UCSD-AML1 (cell line): ENCODE data around the gene FRMD4A.
A peak's percentile ranks its signal among the peaks of the same experiment; 100 is the strongest.

Experiments used
- DNase-seq: peaks from one replicate; lab custom pipeline; 2025; ENCODE audit not compliant: unreplicated experiment; lab: John Stamatoyannopoulos, UW

Gene FRMD4A

DNA sequence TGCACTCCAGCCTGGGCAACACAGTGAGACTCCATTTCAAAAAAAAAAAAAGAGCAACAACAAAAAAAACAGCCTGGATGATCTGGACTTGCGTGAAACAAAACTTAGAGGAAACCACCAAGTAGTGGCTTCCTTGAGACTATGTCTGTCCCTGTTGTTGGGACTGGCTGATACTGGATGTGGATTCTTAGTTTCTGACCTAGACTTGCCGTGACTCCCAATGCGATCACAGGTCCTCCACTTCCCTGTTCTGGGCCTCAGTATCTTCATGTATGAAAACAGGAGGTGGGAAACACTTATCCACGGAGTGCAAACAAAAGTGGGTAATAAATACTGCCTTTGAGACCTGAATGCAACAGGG lies 618.3 kb downstream of the FRMD4A start:
- DNase-seq, result no peak

DNA sequence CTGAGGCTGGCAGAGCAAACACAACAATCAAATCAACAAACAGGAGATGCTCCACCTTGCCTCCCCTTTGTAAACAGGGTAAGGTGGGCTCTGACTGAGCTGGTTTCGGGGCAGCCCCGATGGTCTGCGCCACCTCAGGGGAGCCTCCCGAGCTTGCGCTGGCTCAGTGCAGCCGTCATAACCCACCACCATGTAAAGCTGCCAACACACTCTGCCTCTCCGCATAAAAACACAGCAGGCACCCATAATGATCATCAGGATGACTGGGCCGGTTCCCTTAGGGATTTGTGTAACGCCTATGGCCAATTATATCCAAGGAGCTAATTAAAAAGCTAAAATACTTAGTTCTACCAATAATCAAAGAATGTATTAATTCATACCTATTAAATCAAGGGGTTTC lies 619.4 kb downstream of the FRMD4A start:
- no peak for DNase-seq

DNA sequence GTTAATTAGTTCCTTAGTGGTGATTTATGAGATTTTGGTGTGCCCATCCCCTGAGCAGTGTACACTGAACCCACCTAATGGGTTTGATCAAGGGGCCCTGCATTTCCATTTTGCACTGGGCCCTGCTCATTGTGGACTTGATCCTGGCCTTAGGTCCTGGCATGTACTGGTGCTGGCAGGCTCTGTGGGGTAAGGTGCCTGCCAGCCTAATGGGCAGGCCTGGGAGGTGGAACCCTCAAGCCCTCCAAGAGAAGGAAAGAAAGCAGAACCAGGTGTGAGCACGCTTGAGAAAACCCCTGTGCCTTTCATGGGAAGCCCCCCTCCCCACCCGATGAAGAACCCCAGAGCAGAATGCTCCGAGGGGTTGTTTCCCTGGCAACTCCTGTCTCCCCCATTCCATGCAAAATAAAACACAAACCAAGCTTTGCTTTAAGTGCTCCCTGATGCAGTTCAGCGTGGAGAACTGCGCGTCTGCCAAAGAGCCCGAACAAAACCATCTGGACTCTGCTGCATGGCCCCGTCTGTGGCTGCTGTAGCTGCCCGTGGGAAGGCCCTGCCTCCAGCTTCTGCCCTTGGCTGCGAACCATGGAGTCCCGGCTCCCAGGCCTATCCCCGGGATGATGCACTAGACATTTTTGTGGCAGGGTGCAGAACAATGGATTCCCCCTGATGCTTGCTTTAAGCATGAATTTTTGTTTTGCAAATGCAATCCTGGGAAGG lies 620.6 kb downstream of the FRMD4A start:
- no peak for DNase-seq

DNA sequence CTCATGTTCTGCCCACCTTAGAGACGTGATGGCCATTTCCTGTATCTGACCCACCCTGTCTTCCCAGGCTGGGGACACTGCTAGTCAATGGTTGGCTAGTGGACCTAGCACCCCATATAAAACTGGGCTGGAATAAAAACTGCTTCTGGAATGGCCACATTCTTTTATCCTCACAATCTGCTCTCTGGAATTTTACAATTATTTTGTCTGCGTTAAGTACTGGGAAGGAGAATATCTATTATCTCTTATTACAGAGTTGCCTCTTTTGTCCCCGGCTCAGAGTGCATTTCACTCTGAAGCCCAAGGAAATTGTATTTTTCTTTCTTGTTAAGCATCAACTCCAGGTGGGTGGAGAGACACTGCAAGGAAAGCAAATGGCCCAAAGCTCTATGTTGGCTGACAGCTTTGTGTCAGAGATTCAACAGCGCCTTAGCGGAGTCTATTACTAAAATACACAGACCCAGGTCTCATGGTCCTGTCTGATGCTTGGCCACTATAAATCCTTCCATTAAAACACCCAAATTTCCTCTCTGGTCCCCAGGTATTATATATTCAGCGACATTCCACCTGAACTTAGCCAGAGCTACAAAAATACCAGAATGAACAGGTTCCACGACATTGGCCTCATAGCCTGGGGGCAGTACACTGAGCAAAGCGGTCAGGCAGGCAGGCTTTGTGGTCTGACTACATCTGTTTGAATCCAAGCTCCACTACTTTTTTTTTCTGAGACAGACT lies 622.3 kb downstream of the FRMD4A start:
- no peak for DNase-seq

DNA sequence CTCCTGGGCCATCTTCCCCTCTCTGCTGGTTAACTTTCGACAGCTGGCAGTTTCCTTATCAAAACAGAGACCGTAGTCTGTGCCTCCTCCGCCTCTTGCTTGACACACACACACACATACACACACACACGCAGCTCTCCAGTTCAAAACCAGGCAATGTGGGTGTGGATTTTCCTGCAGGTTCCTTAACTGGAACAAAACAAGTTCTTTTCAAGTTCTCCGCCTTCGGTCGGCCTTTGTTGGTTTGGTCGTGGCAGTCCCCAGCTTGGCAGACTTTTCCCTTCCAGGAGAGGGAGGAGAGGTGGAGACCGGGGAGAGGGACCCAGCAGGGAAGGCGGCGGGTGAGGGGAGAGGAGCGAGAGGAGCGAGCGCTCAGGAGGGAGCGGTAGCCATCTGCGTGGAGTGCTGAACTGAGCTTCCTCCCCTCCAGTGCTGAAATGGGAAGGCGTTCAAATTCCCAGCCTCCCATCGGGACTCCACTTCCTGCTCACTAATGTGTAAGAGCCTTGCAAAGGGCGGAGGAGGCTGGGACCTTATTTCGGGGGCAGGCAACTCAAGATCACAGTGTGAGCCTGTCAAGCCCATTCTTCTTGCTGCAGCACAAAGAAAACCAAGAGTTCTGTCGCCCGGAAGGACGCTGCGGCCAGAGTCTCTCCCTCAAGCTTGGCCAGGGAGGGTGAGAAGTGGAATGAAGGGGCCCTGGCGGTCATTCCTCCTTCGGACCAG lies 623.4 kb downstream of the FRMD4A start:
- DNase-seq, result peak; percentile 79

DNA sequence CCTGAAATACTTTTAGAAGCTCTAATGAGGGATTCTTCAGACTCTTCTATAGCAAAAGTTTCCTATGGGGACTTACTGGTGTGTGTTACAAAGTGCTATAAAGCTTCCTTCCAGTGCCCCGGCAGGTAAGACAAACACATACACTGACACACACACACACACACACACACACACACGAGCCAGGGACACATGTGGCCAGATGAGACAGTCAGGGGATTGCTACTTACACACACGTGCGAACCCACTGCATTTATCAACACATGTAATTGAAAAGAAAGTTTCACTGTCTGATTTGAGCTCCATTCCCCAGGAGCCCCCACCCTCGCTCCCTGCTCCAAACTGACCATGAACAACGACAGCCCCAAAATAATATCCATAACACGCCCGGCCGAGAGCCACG lies 624.1 kb downstream of the FRMD4A start:
- DNase-seq, result no peak

DNA sequence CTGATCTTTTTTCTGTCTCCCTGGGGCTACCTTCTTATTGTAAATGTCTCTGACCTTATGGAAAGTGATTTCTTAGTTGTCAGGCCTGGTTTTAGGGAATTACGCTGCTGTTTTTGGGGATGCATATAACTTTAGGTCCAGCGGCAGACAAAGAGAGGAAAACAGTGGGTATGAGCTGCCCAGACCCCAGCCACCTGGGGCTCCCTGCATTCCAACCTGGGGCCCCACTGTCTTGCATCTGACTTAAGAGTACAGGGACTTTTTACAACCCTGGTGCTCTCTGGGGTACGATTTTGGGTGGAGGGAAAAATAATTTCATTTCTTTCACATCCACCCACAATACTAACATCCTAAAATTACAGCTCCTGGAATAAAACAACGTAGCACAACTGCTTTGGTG lies 624.5 kb downstream of the FRMD4A start:
- no peak for DNase-seq

DNA sequence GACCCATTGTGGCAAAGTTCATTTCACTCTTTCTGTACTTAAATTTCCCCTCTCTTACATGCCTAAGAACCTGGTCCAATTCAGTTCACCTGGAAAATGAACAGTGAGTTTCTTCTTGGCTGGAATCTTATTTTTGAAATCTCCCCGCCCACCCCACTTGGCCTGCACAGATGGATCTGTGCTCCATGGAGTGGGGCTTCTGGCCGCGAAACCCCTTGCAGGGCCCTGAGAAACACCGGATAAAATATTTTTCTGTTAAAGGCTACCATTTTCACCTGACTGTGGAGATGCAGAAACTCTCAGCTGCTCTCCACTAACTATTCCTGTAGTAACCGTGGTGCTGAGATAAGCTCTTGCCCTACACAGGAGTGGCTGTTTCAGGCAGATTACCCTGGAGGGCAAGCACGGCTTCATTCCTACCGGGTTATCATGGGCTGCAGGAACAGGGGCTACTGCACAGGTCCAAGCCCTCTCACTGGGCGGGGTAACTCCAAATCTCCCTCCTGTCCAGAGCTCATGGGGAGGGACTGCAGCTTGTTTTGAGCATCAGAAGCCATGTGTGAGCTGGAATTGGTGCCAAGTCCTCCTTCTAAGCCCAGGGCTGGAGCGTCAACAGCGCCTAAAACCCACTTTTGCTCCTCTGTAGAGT lies 625.1 kb downstream of the FRMD4A start:
- DNase-seq, result peak; percentile 24

DNA sequence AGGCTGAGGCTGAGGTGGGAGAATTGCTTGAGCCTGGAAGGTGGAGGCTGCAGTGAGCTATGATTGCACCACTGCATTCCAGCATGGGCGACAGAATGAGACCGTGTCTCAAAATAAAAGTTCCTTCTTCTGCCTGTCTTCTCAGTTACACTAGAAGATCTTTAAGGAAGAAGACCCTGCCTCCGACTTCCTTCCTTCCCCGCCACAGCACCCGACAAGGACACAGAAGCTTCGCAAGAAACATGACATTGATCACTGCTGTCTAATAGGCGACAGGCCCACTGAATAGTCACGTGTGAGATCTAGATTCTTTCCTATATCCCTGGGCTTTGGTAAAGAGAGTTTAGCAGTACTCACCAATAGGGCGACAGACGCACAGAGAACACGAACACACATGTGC lies 625.8 kb downstream of the FRMD4A start:
- DNase-seq, result no peak

DNA sequence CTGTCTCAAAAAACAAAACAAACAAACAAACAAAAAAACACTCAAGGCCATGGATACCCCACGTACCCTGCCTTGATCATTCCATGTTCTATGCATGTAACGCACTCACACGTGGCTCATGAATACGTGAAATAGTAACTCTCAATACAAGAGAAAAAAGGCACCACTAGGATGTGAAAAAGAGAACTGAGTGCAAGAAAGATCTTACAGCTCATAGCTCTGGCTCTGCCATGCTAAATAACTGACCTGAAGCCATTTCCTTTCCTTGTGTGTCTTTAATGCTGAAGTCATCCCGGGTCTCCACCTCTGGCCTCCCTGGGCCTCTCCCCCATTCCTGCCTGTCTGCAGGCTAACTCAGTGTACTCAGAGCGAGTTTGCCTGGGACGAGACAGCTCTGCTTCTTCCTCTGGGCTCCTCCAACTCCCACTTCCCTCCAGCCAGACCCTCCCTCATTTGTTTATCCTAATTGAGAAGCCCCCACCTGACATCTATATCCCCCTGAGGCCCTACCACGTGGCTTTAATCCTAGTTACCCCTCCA lies 626.7 kb downstream of the FRMD4A start:
- no peak for DNase-seq

DNA sequence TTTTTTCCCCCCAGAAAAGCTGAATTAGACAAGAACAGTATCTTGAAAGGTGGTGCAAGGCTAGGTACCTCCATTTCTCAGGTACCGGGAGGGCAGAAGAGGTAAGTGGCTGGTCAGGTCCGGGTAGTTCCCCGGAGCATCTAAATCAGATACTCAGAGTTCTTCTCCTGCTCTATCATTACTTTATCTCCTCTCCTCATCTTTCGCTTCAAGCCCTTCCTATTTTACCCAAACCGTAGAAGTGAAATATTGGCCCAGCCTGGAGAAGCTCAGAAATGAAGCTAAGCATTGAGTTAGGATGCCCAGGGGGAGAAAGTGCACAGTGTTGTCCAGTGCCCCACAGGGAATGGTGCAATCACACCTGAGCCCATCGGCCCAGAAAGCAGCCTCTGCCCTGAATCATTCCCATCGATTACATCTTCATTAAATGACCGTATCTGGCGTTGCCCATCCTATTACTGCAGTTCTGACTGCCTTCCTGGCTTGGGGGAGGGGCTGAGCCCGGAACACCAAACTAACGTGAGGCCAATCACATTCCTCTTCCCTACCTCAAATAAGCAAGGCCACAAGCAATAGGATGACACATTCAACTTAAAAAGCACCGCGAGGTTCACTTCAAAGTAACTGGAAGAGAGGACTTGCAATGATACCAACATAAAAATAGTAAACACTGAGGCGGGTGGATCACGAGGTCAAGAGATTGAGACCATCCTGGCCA lies 627.5 kb downstream of the FRMD4A start:
- no peak for DNase-seq

DNA sequence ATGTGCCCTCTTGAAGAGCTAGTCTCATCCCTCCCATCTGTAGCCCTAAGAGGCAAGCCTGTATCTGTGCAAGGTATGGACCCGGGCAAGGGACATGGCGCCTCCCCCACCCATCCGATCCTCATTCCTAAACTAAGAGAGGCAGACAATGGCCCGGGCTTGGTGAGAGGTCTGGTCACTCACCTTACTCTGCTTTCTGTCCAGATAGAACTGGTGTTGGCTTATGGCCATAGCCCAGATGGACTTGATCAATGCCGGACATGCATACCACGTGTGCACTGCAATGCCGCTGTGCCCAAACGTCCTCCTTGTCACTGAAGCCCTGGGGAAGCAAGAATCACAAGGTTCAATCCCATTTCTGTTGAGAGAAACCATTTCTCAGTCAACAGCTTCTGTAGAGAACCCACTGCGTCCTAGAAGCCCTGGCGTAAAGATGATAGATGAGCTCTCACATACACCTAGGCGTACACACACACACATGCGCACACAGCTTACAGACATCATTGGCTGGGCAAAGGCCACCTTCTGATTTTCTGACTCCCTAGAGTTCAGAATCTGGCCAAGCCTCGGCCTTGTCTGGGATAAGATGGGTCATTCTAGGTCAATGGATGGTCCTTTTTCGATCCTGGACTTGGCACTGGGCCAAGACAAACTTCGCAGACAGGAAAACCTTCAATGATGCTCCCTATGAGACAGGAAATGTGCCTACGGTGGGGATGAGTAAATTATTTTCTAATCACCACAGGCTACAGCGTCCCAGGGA lies 629.4 kb downstream of the FRMD4A start:
- DNase-seq, result no peak

DNA sequence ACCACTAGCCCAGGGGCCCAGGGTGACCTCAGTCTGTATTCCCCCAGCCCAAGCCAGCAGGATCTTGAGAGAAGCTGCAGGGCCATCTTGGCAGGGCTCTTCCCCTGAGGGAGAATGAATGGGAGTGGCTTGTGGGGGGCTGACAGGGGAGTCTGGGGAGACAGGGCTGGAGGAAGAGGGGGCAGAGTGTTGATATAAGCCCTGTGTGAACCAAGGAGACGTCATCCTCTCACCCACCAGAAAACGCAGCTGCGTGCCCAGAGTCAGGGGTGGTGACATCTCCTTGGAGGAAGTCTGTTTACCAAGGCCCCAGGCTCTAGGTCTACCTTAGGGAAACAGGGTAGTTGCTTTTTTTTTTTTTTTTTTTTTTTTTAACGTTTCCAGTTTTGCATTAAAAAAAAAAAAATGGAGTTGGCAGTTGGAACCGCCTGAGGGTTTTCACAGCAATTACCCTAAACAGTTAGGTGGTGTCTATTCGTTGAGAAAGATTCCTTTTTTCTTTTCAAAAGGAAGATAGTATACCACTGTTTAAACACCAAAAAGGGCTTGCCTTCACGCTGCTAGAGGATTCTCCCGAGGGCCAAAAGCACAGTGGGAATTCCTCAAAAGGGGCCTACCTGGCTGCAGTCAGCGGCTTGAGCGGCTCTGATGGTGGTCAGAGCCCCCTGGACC lies 630.1 kb downstream of the FRMD4A start:
- no peak for DNase-seq

DNA sequence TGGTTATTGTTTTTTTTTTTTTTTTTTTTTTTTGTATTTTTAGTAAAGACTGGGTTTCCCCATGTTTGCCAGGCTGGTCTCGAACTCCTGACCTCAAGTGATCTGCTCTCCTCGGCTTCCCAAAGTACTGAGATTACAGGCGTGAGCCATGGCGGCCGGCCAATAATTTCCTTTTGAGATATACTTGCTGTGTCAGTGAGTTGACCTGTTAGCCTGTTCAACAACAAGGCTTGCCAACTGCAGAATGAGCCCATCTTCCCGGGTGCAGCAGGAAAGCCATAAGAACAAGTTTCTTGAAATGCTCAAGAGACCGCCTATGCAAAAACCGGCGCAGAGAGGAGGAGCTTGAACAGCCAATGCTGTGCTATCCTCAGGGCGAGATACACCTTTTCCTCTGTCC lies 631.5 kb downstream of the FRMD4A start:
- no peak for DNase-seq

DNA sequence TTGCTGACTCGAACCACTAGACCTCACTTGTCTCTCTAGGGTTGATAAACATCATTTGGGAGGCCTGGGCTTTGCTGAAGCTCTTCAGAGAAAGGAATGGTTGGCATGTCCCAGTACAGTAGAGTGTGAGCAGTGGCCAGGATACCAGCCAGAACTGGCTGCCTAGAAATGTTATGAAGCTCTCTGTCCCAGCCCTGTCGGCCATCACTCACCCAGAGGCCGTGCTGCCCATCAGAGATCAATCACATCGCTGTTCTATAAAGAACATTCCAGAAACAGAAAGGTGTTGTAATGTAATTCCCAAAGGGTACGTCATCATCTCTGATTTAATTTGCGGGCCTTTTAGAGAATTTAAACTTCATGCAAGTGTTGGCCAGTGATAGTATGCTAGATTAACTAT lies 632.5 kb downstream of the FRMD4A start:
- no peak for DNase-seq

DNA sequence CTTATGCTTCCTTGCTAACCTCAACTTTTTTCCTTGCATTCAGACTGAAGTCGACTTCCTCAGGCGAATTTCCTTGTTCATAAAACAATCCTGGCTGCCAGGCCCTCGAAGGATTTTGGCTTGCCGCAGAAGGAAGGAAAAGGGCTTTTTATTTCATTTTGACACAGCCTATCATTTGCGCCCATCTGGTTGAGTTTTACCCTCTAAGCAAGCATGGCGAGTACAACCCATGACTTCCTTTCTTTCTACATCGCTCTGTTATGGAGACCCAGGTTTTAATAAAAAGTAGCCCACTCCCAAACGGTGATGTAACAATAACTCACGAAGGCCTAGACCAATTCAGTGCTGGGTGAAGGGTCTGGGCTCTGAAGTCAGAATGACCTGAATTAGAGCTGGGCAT lies 634.7 kb downstream of the FRMD4A start:
- no peak for DNase-seq

DNA sequence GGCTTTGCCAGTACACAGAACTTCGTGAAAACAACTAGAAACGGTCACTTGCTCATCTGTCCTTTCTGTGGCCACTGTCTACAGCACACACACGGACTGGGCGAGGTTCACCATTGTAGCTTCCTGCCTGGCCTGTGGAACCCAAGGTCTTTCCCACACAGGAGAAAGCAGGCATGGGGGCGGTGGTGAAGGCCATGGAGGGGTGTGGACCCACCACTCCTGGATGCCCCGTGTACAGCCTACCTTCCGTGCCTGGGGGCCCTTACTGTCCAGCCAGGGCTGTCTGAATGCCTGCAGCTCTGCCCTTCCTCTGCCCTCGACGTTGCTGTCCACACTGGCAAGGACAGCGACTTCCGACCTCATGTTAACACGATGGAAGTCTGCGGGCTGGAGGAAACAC lies 635.1 kb downstream of the FRMD4A start:
- DNase-seq, result no peak

DNA sequence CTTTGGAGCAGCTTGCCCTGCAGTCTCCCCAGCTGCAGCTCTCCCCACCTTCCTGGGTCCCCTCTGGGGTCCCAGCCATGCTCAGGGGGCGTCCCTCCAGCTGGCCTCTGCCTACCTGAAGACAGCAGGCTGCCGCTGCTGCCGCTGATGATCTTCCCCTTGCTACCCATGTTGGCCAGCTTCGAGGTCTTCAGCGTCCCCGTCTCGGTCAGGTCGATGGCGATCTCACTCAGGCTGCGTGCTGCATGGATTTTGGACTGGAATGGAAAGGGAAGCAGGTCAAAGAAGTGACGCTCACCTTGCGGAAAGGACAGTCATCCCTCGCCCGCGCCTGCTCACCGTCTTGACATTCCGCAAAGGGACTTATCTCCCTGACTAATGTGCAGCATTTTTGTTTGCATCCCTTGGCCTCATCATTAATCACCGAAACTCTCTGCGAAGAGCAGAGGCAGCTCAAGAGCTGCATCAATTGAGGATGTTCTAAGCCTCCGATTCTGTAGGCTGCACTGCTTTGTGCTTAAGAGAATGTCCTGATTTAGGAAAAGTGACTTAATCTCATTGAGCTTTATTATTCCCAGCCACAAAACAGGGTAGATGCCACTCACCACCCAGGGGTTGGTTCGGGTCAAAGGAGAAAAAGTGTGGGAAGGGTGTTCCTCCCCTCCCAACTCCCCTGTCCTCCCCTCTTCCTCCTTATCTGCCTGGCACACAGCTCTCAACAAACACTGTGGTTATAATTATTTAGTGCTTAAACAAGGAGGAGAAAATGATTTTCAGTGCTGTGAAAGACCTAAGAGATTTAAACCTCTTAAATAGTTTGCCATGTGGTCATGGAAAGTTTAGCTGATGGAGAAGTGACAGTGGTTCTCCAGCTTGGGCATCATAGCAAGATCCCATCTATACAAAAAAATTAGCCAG lies 636.7 kb downstream of the FRMD4A start:
- no peak for DNase-seq
